Lower lobe of right lung (tissue), 2 donors: ENCODE results near the gene MAGEA8. TPM values are rescaled to one million over a fixed set of nuclear protein-coding genes. Genes with fewer than 3 reads are reported as not detected.
"Not testable (repeated sequence)": the region's sequence is repeated elsewhere in the genome, so short reads cannot be mapped to it uniquely, and the experiment has no call there.

Experiments used
- ATAC-seq, 2 donors: fragments of 200-7000 bp; cut with Tn5 transposase; one replicate each; pipeline ENCODE4 v1.9.1; 2020 to 2022; ENCODE audit warnings: mild to moderate bottlenecking in 2 of 2, moderate library complexity in 2 of 2
- DNase-seq: peaks from one replicate; pipeline ENCODE4 v3.0.0-alpha.2; 2020
- H3K27ac ChIP-seq: fragments of 200-600 bp; one replicate; pipeline ENCODE4 v1.8.0; 2022
- H3K27me3 ChIP-seq: fragments of 200-600 bp; one replicate; pipeline ENCODE4 v1.8.0; 2022; ENCODE audit warnings: low read depth
- H3K36me3 ChIP-seq: fragments of 200-600 bp; one replicate; pipeline ENCODE4 v1.8.0; 2022; ENCODE audit warnings: mild to moderate bottlenecking
- H3K4me1 ChIP-seq: fragments of 200-600 bp; one replicate; pipeline ENCODE4 v1.8.0; 2022
- H3K4me3 ChIP-seq: fragments of 200-600 bp; one replicate; pipeline ENCODE4 v1.8.0; 2022; ENCODE audit warnings: mild to moderate bottlenecking
- H3K9me3 ChIP-seq: fragments of 200-600 bp; one replicate; pipeline ENCODE4 v1.8.0; 2022
- intact Hi-C: fragments of 100-400 bp; cut with DNase I; formaldehyde crosslinking; loops from one replicate; pipeline ENCODE4 v1.11.0; 2022
- total RNA-seq: library from RNA; stranded (reverse); fragmentation: NEBNext Ultra II Directional; extraction: Animal tissue kit (Norgen Biotek cat#: 25700); gene quantifications from one replicate; pipeline ENCODE4 v1.2.1, GENCODE V29; 2021
- donor health status: DM: no; HTN: yes; CAD: no; lungs with severe emphysema.

MAGEA8 gene
- total RNA-seq, 1 donor from 2014 or later, result not detected

DNA sequence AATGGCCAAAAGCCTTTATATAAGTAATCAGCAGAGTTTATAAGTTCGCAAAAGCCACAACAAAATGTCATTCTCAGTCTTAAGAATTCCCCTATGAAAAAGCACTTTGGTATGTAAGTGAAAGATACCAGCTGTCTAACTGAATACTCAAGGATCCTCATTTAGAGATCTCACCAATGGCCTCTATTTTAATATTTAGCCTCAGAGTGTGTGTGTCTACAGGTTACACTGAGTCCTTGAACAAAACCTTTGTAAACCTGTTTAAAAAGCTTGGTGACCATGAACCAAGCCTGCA, 46.9 kb downstream of the MAGEA8 start:
- H3K9me3 ChIP-seq, intact Hi-C loops, H3K27me3 ChIP-seq, DNase-seq, H3K4me1 ChIP-seq, H3K4me3 ChIP-seq, ATAC-seq, H3K27ac ChIP-seq, H3K36me3 ChIP-seq: not testable (repeated sequence)

DNA sequence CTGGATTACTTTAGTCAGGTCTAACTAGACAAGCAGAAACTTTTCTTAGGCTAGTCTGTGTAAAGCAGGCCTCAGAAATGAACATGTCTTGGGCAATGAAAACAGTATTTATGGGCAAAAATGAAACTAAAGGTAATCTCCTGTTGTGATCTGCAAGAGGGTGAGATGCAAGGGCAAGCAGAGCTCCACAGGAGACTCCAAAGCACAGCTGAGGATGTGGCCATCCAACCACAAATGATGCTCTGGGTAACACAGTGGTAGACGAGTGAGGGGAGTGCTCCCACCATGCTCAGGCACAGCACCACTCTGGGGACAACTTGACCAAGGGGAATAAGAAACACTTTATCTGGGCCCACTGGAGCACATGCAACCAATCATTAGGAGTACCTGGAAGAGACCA, 47.7 kb downstream of the MAGEA8 start:
- ATAC-seq, intact Hi-C loops, H3K36me3 ChIP-seq, H3K27me3 ChIP-seq, H3K4me3 ChIP-seq, H3K9me3 ChIP-seq, DNase-seq, H3K27ac ChIP-seq, H3K4me1 ChIP-seq: not testable (repeated sequence)

DNA sequence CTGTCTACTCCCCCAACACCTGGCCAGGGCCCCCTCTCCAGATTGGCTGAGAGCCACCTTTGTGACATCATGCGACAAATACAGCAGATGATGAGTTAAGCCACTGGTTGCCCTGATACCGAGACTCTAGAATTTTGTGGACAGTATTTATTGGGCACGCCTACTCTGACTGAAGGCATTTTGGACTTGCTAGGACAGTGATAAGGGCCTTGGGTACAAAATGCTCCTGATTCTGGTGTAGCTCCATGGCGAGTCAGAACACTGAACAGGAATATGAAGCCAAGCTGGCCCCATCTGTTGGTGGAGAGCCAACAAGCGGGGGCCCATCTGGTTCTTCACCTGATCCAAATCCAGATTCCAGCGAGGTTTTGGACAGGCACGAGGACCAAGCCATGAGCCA, 48.4 kb downstream of the MAGEA8 start, which contains the start of gene HSFX4:
HSFX4 (plus strand) TSS at position 174 of the 400 bp plus-strand sequence; CDS start at position 246, 72 bp downstream.
- H3K27me3 ChIP-seq, H3K27ac ChIP-seq, H3K4me3 ChIP-seq, intact Hi-C loops, H3K9me3 ChIP-seq, ATAC-seq, H3K36me3 ChIP-seq, DNase-seq, H3K4me1 ChIP-seq: not testable (repeated sequence)

DNA sequence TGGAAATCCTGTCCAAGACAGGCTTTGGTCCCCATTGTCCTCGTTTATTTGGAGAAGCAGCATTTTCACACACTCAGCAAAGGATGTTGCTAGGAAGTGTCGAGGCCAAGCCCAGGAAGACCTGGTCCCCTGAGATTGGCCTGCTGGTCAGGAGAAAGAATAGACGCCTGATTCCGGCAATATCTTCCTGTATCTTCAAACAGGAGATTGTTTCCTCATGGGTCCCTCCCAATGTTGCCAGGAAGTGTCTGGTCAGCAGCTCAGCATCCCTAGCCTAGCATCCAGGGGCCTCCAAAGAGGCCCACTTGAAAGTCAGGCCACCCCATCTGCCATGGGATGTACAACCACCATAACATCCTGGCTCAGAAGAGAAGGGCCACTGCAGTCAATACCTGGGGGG, 50.4 kb downstream of the MAGEA8 start:
- H3K36me3 ChIP-seq, ATAC-seq, intact Hi-C loops, H3K4me3 ChIP-seq, H3K27ac ChIP-seq, H3K27me3 ChIP-seq, DNase-seq, H3K9me3 ChIP-seq, H3K4me1 ChIP-seq: not testable (repeated sequence)

DNA sequence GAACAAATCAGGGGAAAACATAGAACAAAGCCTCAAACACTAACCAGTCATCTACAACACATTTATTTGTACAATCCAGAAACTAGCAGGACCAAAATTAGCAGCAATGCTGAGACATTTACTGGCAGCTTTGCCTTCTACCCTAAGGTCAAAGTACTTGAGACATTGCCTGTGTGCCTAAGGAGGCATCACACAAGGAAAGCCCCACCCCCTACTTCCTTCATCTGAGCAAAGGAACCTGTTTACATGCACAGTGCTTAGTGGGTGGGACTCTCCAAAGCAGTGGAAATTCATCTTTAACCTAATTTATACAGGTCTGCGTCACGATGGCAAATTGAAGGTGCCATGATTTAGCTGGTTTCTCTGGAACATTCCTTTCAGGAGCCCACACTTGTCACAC, 51.2 kb downstream of the MAGEA8 start:
- H3K27ac ChIP-seq, DNase-seq, H3K9me3 ChIP-seq, H3K36me3 ChIP-seq, intact Hi-C loops, ATAC-seq, H3K4me3 ChIP-seq, H3K27me3 ChIP-seq, H3K4me1 ChIP-seq: not testable (repeated sequence)

DNA sequence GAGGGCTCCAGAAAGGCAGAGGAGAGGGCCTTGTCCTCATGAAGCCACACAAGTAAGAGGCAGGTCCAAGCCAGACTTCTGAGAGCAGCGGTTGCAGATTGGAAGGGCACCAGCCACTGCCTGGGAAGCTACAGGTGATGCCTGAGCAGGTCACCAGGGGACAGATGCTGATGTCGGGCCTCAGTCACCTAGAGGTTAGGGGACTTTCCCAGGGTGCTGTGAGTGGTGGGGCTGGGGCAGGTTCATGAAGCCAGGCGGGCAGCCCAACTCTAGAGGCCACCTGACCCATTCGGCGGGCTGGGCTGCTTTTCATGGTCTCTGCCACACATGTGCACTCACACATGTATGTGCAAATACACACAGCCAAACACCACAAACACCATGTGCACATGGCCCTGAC, 52.0 kb downstream of the MAGEA8 start:
- ATAC-seq, H3K27me3 ChIP-seq, H3K4me1 ChIP-seq, H3K9me3 ChIP-seq, H3K27ac ChIP-seq, DNase-seq, H3K36me3 ChIP-seq, intact Hi-C loops, H3K4me3 ChIP-seq: not testable (repeated sequence)

DNA sequence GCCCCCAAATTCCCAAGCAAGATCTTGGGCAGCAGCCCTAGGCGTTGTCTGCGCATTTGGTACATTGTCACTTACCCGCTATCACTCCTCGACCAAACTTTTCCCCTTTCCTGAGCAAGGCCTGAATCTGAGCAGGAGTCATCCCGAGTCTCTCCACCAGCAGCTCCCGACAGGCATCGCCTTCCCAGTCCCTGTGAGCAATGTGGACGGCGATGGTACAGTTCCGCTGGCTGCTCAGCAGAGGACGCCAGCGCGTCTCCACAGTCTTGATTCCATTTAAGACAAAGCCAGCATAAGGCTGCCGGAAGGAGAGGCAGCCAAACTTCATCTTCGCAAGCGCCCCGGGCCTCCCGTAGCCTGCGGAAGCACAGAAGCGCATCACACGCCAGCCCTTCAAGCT, 52.6 kb downstream of the MAGEA8 start:
- H3K27me3 ChIP-seq, ATAC-seq, H3K27ac ChIP-seq, intact Hi-C loops, H3K4me1 ChIP-seq, H3K36me3 ChIP-seq, DNase-seq, H3K9me3 ChIP-seq, H3K4me3 ChIP-seq: not testable (repeated sequence)

Other genes with a start within 250 kb of the MAGEA8 start
- gene TMEM185A, start 249.4 kb upstream of the MAGEA8 start, total RNA-seq, result 19.9 TPM
- gene MAGEA11, start 169.1 kb upstream of the MAGEA8 start, total RNA-seq, result not detected
- 2.2 TPM for gene HSFX1, start 107.1 kb upstream of the MAGEA8 start, total RNA-seq
- not detected for gene MAGEA9, start 99.3 kb upstream of the MAGEA8 start, total RNA-seq
- gene HSFX4, start 48.4 kb downstream of the MAGEA8 start, total RNA-seq, result not detected
- gene EOLA2, start 57.3 kb downstream of the MAGEA8 start, total RNA-seq, result 21.7 TPM